B cell (primary cell): ENCODE measurements around the gene AKR1B1. TPM values are rescaled to one million over a fixed set of nuclear protein-coding genes. Genes with fewer than 3 reads are reported as not detected.

ENCODE experiments used
- ATAC-seq: fragments of 200-7000 bp; cut with Tn5 transposase; one replicate; pipeline ENCODE4 v1.10.0; 2021; ENCODE audit warnings: low read depth, mild to moderate bottlenecking, moderate number of reproducible peaks, moderate library complexity
- CTCF ChIA-PET: fragments of 350-600 bp; sonication (Branson Sonifier 250); formaldehyde crosslinking; loops from one replicate; lab custom pipeline; 2021; ENCODE audit warnings: antibody characterized with exemption, inconsistent platforms; lab: Charles Lee
- POLR2A ChIA-PET: fragments of 350-600 bp; sonication (Branson Sonifier 250); formaldehyde crosslinking; loops from one replicate; lab custom pipeline; 2021; ENCODE audit warnings: antibody characterized with exemption; lab: Charles Lee
- DNase-seq: peaks from one replicate; pipeline ENCODE4 v3.0.0; 2013
- H2AFZ ChIP-seq: 2 replicates; pipeline ENCODE4 v1.6.1; 2012; ENCODE audit warnings: mild to moderate bottlenecking, low read depth, low read length; ENCODE audit not compliant: insufficient read depth, poor library complexity, severe bottlenecking
- H3K27ac ChIP-seq, 2 donors: 1 replicate in 1 of 2; 2 replicates in 1 of 2; pipeline ENCODE4 v1.5.1; 2012 to 2013; ENCODE audit warnings: low read length in 2 of 2, mild to moderate bottlenecking in 2 of 2, moderate library complexity in 1 of 2
- H3K27me3 ChIP-seq, 4 experiments: fragments of 200-600 bp in 1 of 4; sonication (generic) in 1 of 4; replicated peaks in 1 of 4; 1 replicate in 2 of 4; 2 replicates in 2 of 4; pipeline versions ENCODE4 v1.6.1 to v1.7.0; 2013 to 2016; ENCODE audit warnings: low read length in 3 of 4, mild to moderate bottlenecking in 2 of 4, mixed read lengths in 1 of 4, moderate library complexity in 1 of 4; ENCODE audit not compliant: insufficient read depth in 4 of 4, control insufficient read depth in 3 of 4; ENCODE audit errors: control extremely low read depth in 1 of 4
- H3K36me3 ChIP-seq, 2 experiments: replicated peaks in 1 of 2; 1 replicate in 1 of 2; 2 replicates in 1 of 2; pipeline versions ENCODE4 v1.6.1 to v1.7.1; 2013; ENCODE audit warnings: low read length in 1 of 2; ENCODE audit not compliant: insufficient read depth in 2 of 2, control insufficient read depth in 1 of 2; ENCODE audit errors: control extremely low read depth in 1 of 2, extremely low read depth in 1 of 2
- H3K4me1 ChIP-seq, 2 donors: fragments of 200-600 bp in 1 of 2; sonication (generic) in 1 of 2; 1 replicate in 1 of 2; 2 replicates in 1 of 2; pipeline versions ENCODE4 v1.5.1 to v1.6.1; 2013 to 2017; ENCODE audit warnings: low read length in 2 of 2; ENCODE audit not compliant: control insufficient read depth in 2 of 2, insufficient read depth in 2 of 2
- H3K4me2 ChIP-seq: replicated peaks from 2 replicates; pipeline ENCODE3; 2012; ENCODE audit warnings: mild to moderate bottlenecking, low read depth, low read length; ENCODE audit not compliant: poor library complexity, severe bottlenecking
- H3K4me3 ChIP-seq, 5 experiments: fragments of 200-600 bp in 1 of 5; sonication (generic) in 1 of 5; 1 replicate in 3 of 5; 2 replicates in 2 of 5; pipeline versions ENCODE4 v1.5.1 to v1.7.0; 2011 to 2016; ENCODE audit warnings: low read length in 4 of 5, mild to moderate bottlenecking in 4 of 5, low read depth in 2 of 5, control low read depth in 1 of 5, moderate library complexity in 1 of 5; ENCODE audit not compliant: insufficient read depth in 1 of 5; ENCODE audit errors: control extremely low read depth in 1 of 5, extremely low read depth in 1 of 5
- H3K79me2 ChIP-seq: fragments of 200-600 bp; sonication (generic); one replicate; pipeline ENCODE4 v1.6.0; 2016; ENCODE audit warnings: low read length; ENCODE audit not compliant: control insufficient read depth, insufficient read depth
- H3K9ac ChIP-seq: fragments of 200-600 bp; sonication (generic); 2 replicates; pipeline ENCODE4 v1.6.1; 2017; ENCODE audit warnings: mild to moderate bottlenecking, low read length, moderate library complexity
- H3K9me3 ChIP-seq, 3 donors: one replicate each; pipeline versions ENCODE4 v1.6.1 to v1.7.1; 2013; ENCODE audit warnings: low read length in 2 of 3; ENCODE audit not compliant: control insufficient read depth in 2 of 3, insufficient read depth in 1 of 3; ENCODE audit errors: control extremely low read depth in 1 of 3
- H4K20me1 ChIP-seq: 2 replicates; pipeline ENCODE4 v1.6.0; 2012; ENCODE audit warnings: mild to moderate bottlenecking, low read length; ENCODE audit not compliant: insufficient read depth, control insufficient read depth, poor library complexity, severe bottlenecking
- H3K27ac Mint-ChIP-seq: one replicate; pipeline ENCODE4 v1.8.0; 2021; ENCODE audit warnings: mixed read lengths
- H3K27me3 Mint-ChIP-seq: one replicate; pipeline ENCODE4 v1.8.0; 2021; ENCODE audit warnings: mixed read lengths
- H3K4me1 Mint-ChIP-seq: one replicate; pipeline ENCODE4 v1.8.0; 2021; ENCODE audit warnings: mixed read lengths
- H3K4me3 Mint-ChIP-seq: one replicate; pipeline ENCODE4 v1.8.0; 2021; ENCODE audit warnings: mixed read lengths
- H3K9me3 Mint-ChIP-seq: one replicate; pipeline ENCODE4 v1.8.0; 2022; ENCODE audit warnings: mixed read lengths; ENCODE audit not compliant: insufficient read depth
- CTCF ChIP-seq: fragments of 200-600 bp; IDR thresholded peaks from one replicate; pipeline ENCODE4 v1.8.0; 2022; ENCODE audit warnings: antibody characterized with exemption, mild to moderate bottlenecking
- EZH2 ChIP-seq: IDR thresholded peaks from 2 replicates; pipeline ENCODE4 v1.6.1; 2012; ENCODE audit warnings: borderline replicate concordance, low read depth, mild to moderate bottlenecking, moderate library complexity, low read length; ENCODE audit not compliant: insufficient read depth, poor library complexity, severe bottlenecking
- WGBS: methylation state at CpG from one replicate; pipeline ENCODE4 v1.1.5; 2013; ENCODE audit warnings: missing lambda C conversion rate; ENCODE audit not compliant: insufficient coverage; 5-methylcytosine and 5-hydroxymethylcytosine counted together
- intact Hi-C: fragments of 100-400 bp; cut with micrococcal nuclease; formaldehyde crosslinking; loops from one replicate; pipeline ENCODE4 v1.10.0; 2022
- polyA plus RNA-seq: library from polyadenylated mRNA; depleted of rRNA; stranded (reverse); fragments of >200 nt; gene quantifications from 2 replicates; pipeline ENCODE4 v1.2.3, GENCODE V29; 2012
- total RNA-seq, 2 donors: library from RNA; stranded (reverse); fragments of 120-200 nt in 1 of 2; gene quantifications; 1 replicate in 1 of 2; 2 replicates in 1 of 2; pipeline versions ENCODE4 v1.2.3 to v1.2.4, GENCODE V29; 2013 to 2022

Gene AKR1B1
- total and polyA plus RNA-seq, 2 donors (not counting 1 experiment from before 2014, with no cell fraction given): 82.9 to 89.6 TPM

DNA sequence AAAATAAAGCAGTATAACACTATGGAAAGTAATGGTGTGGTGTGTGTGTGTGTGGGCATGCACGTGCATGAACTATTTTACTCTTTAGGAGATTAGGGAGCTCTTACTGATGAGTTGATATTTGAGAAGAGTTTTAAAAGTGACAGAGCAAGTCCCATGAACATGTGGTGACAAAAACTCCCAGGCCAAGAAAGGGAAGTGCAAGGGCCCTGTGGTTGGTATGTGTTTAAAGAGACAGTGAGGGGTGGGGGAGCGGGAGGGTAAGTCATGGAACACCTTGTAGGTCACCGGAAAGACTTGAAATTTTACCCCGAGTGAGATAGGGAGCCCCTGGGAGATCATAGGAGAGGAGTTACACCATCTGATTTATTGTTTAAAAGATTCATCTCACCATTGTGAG, 63.3 kb downstream of the AKR1B1 start:
- TF ChIP-seq EZH2: no peak
- no peak for TF ChIP-seq CTCF
- H2AFZ ChIP-seq: no peak overlapping the region
- H3K27me3 ChIP-seq: peaks cover 0 to 3% (median 0%) of the 10 kb centered on the region in 4 experiments
- H3K4me2 ChIP-seq: no peak overlapping the region
- ChIA-PET POLR2A (no interaction called here), CTCF (no interaction called here)
- no peak overlapping the region for H3K27ac ChIP-seq
- H3K36me3 ChIP-seq: no peaks in the 10 kb centered on the region
- H3K4me3 ChIP-seq: no peak overlapping the region
- H3K9ac ChIP-seq: no peak overlapping the region
- Mint-ChIP-seq H3K4me3 (no peak overlapping the region), H3K9me3 (no peaks in the 10 kb centered on the region), H3K4me1 (no peaks in the 10 kb centered on the region), H3K27me3 (peaks cover 6% of the 10 kb centered on the region), H3K27ac (no peak overlapping the region)
- no peaks in the 10 kb centered on the region for H3K79me2 ChIP-seq
- no peaks in the 10 kb centered on the region for H3K9me3 ChIP-seq
- intact Hi-C loops: no loop called here
- no peaks in the 10 kb centered on the region for H4K20me1 ChIP-seq
- ATAC-seq (no peak), DNase-seq (no peak)
- no peaks in the 10 kb centered on the region for H3K4me1 ChIP-seq
- WGBS: 89% methylated on average over 1 of the region's 4 CpGs

DNA sequence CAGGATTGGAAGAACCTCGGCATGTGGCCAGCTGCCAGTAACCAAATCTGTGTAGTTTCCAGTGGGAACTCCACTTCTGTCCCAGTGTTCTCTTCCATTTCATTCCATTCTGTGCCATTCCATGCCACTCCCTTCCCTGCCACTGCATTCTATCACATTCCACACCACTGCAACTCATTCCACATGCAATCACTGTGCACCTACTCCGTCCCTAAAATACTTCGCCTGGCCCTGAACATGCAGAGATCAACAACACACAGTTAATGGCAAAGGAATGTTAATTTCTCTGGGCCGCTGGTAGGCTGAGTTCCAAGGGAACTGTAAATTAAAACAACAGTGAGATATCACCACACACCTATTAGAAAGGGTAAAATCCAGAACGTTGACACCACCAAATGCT, 64.8 kb downstream of the AKR1B1 start:
- Histone ChIP-seq H3K27ac (no peak overlapping the region), H3K4me2 (no peak overlapping the region), H3K4me3 (no peak overlapping the region), H3K36me3 (no peaks in the 10 kb centered on the region), H3K9me3 (no peaks in the 10 kb centered on the region), H4K20me1 (no peaks in the 10 kb centered on the region), H3K4me1 (no peaks in the 10 kb centered on the region), H3K9ac (no peak overlapping the region), H2AFZ (no peak overlapping the region), H3K27me3 (peaks cover 0 to 3% (median 0%) of the 10 kb centered on the region in 4 experiments), H3K79me2 (no peaks in the 10 kb centered on the region)
- intact Hi-C loops: no loop called here
- DNase-seq (no peak), ATAC-seq (no peak)
- Mint-ChIP-seq H3K27me3 (peaks cover 6% of the 10 kb centered on the region), H3K4me1 (no peaks in the 10 kb centered on the region), H3K4me3 (no peak overlapping the region), H3K27ac (no peak overlapping the region), H3K9me3 (no peaks in the 10 kb centered on the region)
- WGBS: 87% methylated on average over 4 of the region's 5 CpGs
- CTCF ChIA-PET: interaction anchor here (1.3 kb wide), 1 partner anchor 26 kb away, joined by 3 read pairs; no protein-coding TSS in a partner anchor
- TF ChIP-seq CTCF: no peak
- no peak for TF ChIP-seq EZH2
- POLR2A ChIA-PET: no interaction called here

Other genes with a start within 250 kb of the AKR1B1 start
- 8.0 and 14.8 TPM in 2 replicates for gene SLC35B4, start 142.2 kb downstream of the AKR1B1 start, total RNA-seq
- gene SLC35B4, start 142.2 kb downstream of the AKR1B1 start, polyA plus RNA-seq: 6.0 and 8.0 TPM in 2 replicates
- not detected in 2 replicates for gene AKR1B10, start 68.5 kb upstream of the AKR1B1 start, total RNA-seq
- not detected in 2 replicates for gene AKR1B10, start 68.5 kb upstream of the AKR1B1 start, polyA plus RNA-seq
- not detected in 2 replicates for gene AKR1B15, start 90.0 kb upstream of the AKR1B1 start, total RNA-seq
- gene AKR1B15, start 90.0 kb upstream of the AKR1B1 start, polyA plus RNA-seq: not detected in 2 replicates
- 8.7 and 9.7 TPM in 2 replicates for gene BPGM, start 187.8 kb upstream of the AKR1B1 start, total RNA-seq
- gene BPGM, start 187.8 kb upstream of the AKR1B1 start, polyA plus RNA-seq: 7.0 and 7.4 TPM in 2 replicates